ENCODE measurements around the gene MSLN. TPM values are rescaled to one million over a fixed set of nuclear protein-coding genes. Genes with fewer than 3 reads are reported as not detected.

MSLN gene
- total RNA-seq, 1 donor from 2014 or later: not detected

- intact Hi-C loops (cut with micrococcal nuclease): loop anchor here (1.0 to 2.0 kb wide), 2 partner anchors 19 to 182 kb away; partner anchors contain the start of gene LMF1
Observed at GRCh38 chr16:788399-789126, 28.0 kb downstream of the MSLN start, which contains the start of gene CHTF18. Gene CHTF18, plus strand, starts transcription at chr16:788620. Its CDS starts 65 bp downstream, at chr16:788685.

GRCh38 chr16:789191-789850 lies 28.8 kb downstream of the MSLN start:
- intact Hi-C loops (cut with micrococcal nuclease): loop anchor here (2.0 kb wide), 1 partner anchor 181 kb away; the partner anchor contains the start of gene LMF1

- intact Hi-C loops (cut with micrococcal nuclease): no loop called here
Observed at GRCh38 chr16:790086-790485, 29.6 kb downstream of the MSLN start.

GRCh38 chr16:791131-791530 lies 30.6 kb downstream of the MSLN start:
- intact Hi-C loops (cut with micrococcal nuclease): no loop called here

- intact Hi-C loops (cut with micrococcal nuclease): no loop called here
Observed at GRCh38 chr16:792221-792995, 31.9 kb downstream of the MSLN start.

GRCh38 chr16:793414-793813 lies 32.9 kb downstream of the MSLN start:
- intact Hi-C loops (cut with micrococcal nuclease): no loop called here

- intact Hi-C loops (cut with micrococcal nuclease): no loop called here
Observed at GRCh38 chr16:794091-794822, 33.7 kb downstream of the MSLN start.

- intact Hi-C loops (cut with micrococcal nuclease): no loop called here
Observed at GRCh38 chr16:794853-795466, 34.4 kb downstream of the MSLN start.

GRCh38 chr16:795580-796229 lies 35.2 kb downstream of the MSLN start:
- intact Hi-C loops (cut with micrococcal nuclease): no loop called here

GRCh38 chr16:796296-797119 lies 36.0 kb downstream of the MSLN start:
- intact Hi-C loops (cut with micrococcal nuclease): no loop called here

- intact Hi-C loops (cut with micrococcal nuclease): no loop called here
Observed at GRCh38 chr16:797120-797420, 36.5 kb downstream of the MSLN start.

- intact Hi-C loops (cut with micrococcal nuclease): no loop called here
Observed at GRCh38 chr16:797686-798085, 37.2 kb downstream of the MSLN start.

GRCh38 chr16:798666-799065 lies 38.1 kb downstream of the MSLN start:
- intact Hi-C loops (cut with micrococcal nuclease): no loop called here

- intact Hi-C loops (cut with micrococcal nuclease): no loop called here
Observed at GRCh38 chr16:799111-799947, 38.8 kb downstream of the MSLN start.

GRCh38 chr16:799948-800833 lies 39.7 kb downstream of the MSLN start, which contains the start of gene GNG13:
Gene GNG13, minus strand, starts transcription at chr16:800734. Its CDS starts 1,657 bp downstream, at chr16:799077.
- intact Hi-C loops (cut with micrococcal nuclease): no loop called here

- intact Hi-C loops (cut with micrococcal nuclease): no loop called here
Observed at GRCh38 chr16:800834-801511, 40.4 kb downstream of the MSLN start.
